Lung (tissue), 12 donors: ENCODE results near the gene WFS1. TPM values are rescaled to one million over a fixed set of nuclear protein-coding genes. Genes with fewer than 3 reads are reported as not detected.

Experiments
- ATAC-seq: fragments of 200-7000 bp; cut with Tn5 transposase; one replicate; pipeline ENCODE4 v1.9.1; 2020; ENCODE audit warnings: moderate number of reproducible peaks; ENCODE audit not compliant: insufficient read depth, low FRiP score
- DNase-seq, 3 donors: peaks; one replicate each; pipeline ENCODE4 v3.0.0-alpha.2; 2013 to 2017
- H3K27ac ChIP-seq, 2 donors: one replicate each; pipeline ENCODE4 v1.5.1; 2013; ENCODE audit warnings: mild to moderate bottlenecking in 2 of 2, moderate library complexity in 2 of 2, control low read depth in 1 of 2, inconsistent platforms in 1 of 2, low read depth in 1 of 2, low read length in 1 of 2
- H3K27me3 ChIP-seq, 3 donors: one replicate each; pipeline ENCODE4 v1.5.1; 2013; ENCODE audit warnings: low read length in 2 of 3; ENCODE audit not compliant: control insufficient read depth in 3 of 3, insufficient read depth in 3 of 3
- H3K36me3 ChIP-seq, 4 donors: one replicate each; pipeline ENCODE4 v1.5.1; 2013; ENCODE audit warnings: low read length in 4 of 4, mild to moderate bottlenecking in 1 of 4, moderate library complexity in 1 of 4; ENCODE audit not compliant: control insufficient read depth in 4 of 4, insufficient read depth in 4 of 4
- H3K4me1 ChIP-seq, 5 donors: one replicate each; pipeline ENCODE4 v1.5.1; 2013; ENCODE audit warnings: low read length in 5 of 5, mild to moderate bottlenecking in 2 of 5, moderate library complexity in 1 of 5; ENCODE audit not compliant: control insufficient read depth in 5 of 5, insufficient read depth in 5 of 5
- H3K4me3 ChIP-seq: one replicate; pipeline ENCODE4 v1.5.1; 2013; ENCODE audit warnings: mild to moderate bottlenecking, control low read depth, moderate library complexity
- H3K9ac ChIP-seq, 2 donors: one replicate each; pipeline ENCODE4 v1.5.1; 2013; ENCODE audit warnings: low read length in 2 of 2, control low read depth in 1 of 2; ENCODE audit not compliant: insufficient read depth in 1 of 2
- H3K9me3 ChIP-seq, 4 donors: one replicate each; pipeline ENCODE4 v1.5.1; 2013; ENCODE audit warnings: low read length in 3 of 4, mild to moderate bottlenecking in 1 of 4, moderate library complexity in 1 of 4; ENCODE audit not compliant: control insufficient read depth in 4 of 4, insufficient read depth in 3 of 4
- WGBS, 2 donors: extraction: QIAGEN DNeasy Blood & Tissue Kit; methylation state at CpG; one replicate each; pipeline ENCODE4 v1.1.7; 2013; 5-methylcytosine and 5-hydroxymethylcytosine counted together
- polyA plus RNA-seq, 2 donors: library from polyadenylated mRNA; stranded (reverse); fragments of 200-250 nt; gene quantifications; one replicate each; pipeline ENCODE4 v1.2.1, GENCODE V29; 2013
- total RNA-seq, 2 donors: library from RNA; depleted of rRNA in 1 of 2; stranded (reverse); fragments of >200 nt in 1 of 2; gene quantifications; one replicate each; pipeline ENCODE4 v1.2.1, GENCODE V29; 2014 to 2021
- TF ChIP-seq, protein P1 (sequence below): IDR thresholded peaks from 2 replicates; pipeline ENCODE4 v1.5.1; 2012; ENCODE audit warnings: mild to moderate bottlenecking; ENCODE audit errors: control extremely low read depth, extremely low read depth
- donor health status: control.
- donor health status: control.
- donor health status: Bipolar disorder and iron deficiency.
- donor health status: healthy.
- donor health status: DM: yes; HTN: yes; CAD: no.

Gene WFS1
- total and polyA plus RNA-seq, 4 donors = 26.5 to 76.0 (median 30.2) TPM

DNA sequence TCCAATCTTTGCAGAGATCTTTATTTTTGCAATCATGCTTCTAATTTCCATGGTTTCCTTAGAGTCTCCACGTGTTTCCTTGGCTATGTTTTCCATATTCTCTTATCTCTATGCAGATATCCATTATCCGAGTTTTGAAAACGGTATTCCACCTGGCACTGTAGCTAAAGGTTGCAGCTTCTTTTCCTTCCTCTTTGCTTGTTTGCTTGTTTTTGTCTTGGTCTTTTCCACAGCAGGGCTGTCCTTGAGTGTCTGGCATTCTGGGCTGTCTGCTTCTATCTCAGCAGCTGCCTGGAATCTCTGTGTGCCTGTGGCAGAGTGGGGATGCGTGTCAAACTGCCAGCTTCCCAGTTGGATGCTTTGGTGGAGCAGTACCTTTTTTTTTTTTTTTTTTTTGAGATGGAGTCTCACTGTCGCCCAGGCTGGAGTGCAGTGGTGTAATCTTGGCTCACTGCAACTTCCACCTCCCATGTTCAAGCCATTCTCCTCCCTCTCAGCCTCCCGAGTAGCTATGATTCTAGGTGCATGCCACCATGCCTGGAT is 46.9 kb downstream of the WFS1 start:
- TF ChIP-seq, protein P1, sequence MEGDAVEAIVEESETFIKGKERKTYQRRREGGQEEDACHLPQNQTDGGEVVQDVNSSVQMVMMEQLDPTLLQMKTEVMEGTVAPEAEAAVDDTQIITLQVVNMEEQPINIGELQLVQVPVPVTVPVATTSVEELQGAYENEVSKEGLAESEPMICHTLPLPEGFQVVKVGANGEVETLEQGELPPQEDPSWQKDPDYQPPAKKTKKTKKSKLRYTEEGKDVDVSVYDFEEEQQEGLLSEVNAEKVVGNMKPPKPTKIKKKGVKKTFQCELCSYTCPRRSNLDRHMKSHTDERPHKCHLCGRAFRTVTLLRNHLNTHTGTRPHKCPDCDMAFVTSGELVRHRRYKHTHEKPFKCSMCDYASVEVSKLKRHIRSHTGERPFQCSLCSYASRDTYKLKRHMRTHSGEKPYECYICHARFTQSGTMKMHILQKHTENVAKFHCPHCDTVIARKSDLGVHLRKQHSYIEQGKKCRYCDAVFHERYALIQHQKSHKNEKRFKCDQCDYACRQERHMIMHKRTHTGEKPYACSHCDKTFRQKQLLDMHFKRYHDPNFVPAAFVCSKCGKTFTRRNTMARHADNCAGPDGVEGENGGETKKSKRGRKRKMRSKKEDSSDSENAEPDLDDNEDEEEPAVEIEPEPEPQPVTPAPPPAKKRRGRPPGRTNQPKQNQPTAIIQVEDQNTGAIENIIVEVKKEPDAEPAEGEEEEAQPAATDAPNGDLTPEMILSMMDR = no peak

DNA sequence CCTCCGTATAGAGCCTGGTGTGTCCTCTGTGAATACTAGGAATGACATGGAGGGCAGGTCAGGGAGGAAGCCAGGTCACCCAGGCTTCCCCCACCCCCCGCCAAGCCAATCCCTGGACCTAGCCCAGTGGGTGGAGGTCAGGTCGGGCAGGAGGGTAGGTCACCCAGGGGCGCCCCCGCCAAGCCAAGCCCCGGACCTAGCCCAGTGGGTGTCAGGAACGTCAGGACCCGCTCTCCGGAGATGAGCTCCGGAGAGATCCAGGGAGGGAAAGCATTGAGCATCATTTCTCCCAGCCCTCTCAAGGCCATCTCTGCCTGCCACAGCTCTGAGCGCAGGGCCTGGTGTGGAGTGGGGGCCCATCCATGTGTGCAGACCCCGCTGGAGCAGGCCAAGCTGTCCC is 48.6 kb downstream of the WFS1 start:
- no peak overlapping the region for H3K9ac ChIP-seq
- WGBS, 2 donors = 89 to 91% methylated on average over 11 to 12 of the region's 12 CpGs
- no peak for ATAC-seq
- no peaks in the 10 kb centered on the region for H3K27me3 ChIP-seq
- peaks cover 0 to 4% (median 0%) of the 10 kb centered on the region in 5 donors for H3K4me1 ChIP-seq
- DNase-seq = no peak
- H3K9me3 ChIP-seq = peaks cover 0 to 2% (median 0%) of the 10 kb centered on the region in 4 donors
- H3K36me3 ChIP-seq = no peaks in the 10 kb centered on the region
- H3K27ac ChIP-seq = no peak overlapping the region
- no peak overlapping the region for H3K4me3 ChIP-seq
- TF ChIP-seq, protein P1 = no peak

More for the DNA sequence above, 46.9 kb downstream of the WFS1 start:
- ATAC-seq (no peak), DNase-seq (no peak)
- WGBS, 2 donors = 57 to 66% methylated on average over 6 of the region's 6 CpGs
- Histone ChIP-seq H3K27ac (no peak overlapping the region), H3K36me3 (no peaks in the 10 kb centered on the region), H3K4me3 (no peak overlapping the region), H3K9me3 (peaks cover 0 to 2% (median 0%) of the 10 kb centered on the region in 4 donors), H3K4me1 (no peaks in the 10 kb centered on the region), H3K27me3 (no peaks in the 10 kb centered on the region), H3K9ac (no peak overlapping the region)

DNA sequence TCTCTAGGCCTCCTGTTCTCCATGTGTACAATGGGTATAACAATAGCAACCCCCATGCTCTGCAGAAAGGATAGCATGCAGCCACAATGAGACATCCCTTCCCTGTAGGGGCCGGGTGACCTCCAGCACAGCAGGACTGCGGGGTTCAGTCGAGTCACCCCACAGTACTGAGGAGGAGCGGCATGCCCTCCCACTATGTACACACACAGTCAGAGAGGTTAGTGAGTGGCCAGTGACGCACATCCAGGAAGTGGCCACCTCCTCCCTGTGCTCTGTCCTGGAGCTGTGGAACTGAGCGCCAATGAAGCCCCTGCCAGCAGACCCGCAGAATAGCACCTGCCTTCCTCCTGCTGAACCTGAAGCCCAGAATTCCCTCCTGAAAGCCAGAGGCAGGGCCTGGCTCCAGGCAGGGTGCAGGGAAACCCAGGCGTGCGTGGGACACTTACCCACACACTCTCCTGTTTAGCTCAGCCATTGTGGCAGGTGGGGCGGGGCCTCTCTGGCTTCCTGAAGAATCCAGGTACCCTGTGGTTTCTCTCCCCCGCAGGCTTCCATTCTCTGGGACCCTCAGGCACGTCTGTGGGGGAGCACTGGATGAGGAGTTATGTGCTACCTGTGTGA is 50.0 kb downstream of the WFS1 start:
- H3K4me3 ChIP-seq = no peak overlapping the region
- ATAC-seq (no peak), DNase-seq (no peak)
- H3K4me1 ChIP-seq = peaks cover 0 to 11% (median 0%) of the 10 kb centered on the region in 5 donors
- WGBS, 2 donors = 79 to 85% methylated on average over 12 of the region's 12 CpGs
- H3K27ac ChIP-seq = no peak overlapping the region
- no peak overlapping the region for H3K9ac ChIP-seq
- H3K27me3 ChIP-seq = peaks cover 0 to 3% (median 0%) of the 10 kb centered on the region in 3 donors
- TF ChIP-seq, protein P1 = no peak
- H3K9me3 ChIP-seq = no peaks in the 10 kb centered on the region
- H3K36me3 ChIP-seq = no peaks in the 10 kb centered on the region

DNA sequence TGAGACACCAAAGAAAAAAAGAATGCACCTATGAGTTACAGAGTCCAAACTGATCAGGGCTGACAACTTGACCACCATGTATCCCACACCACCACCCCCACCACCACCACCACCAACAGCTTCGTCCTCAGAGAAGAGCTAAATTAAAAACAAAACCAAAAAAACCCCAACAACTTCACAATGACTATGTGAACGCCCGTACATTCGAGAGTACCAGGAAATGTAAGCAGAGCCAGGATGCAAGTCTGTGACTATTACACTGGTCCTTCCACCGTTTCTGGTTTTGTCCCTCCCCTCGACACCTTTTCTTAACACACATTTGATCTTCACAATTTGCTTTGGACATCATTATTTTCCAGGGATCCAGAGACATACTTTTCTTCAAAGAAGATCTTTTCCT is 51.0 kb downstream of the WFS1 start:
- Histone ChIP-seq H3K4me1 (peaks cover 0 to 13% (median 0%) of the 10 kb centered on the region in 5 donors), H3K27ac (no peak overlapping the region), H3K9ac (no peak overlapping the region), H3K4me3 (no peak overlapping the region), H3K27me3 (peaks cover 0 to 3% (median 0%) of the 10 kb centered on the region in 3 donors), H3K9me3 (no peaks in the 10 kb centered on the region), H3K36me3 (no peaks in the 10 kb centered on the region)
- 80 to 82% methylated on average over 6 of the region's 6 CpGs for WGBS, 2 donors
- ATAC-seq = no peak
- DNase-seq = no peak
- TF ChIP-seq, protein P1 = no peak
